Measurements from ENCODE around the gene PARD6A.

PARD6A gene

GRCh38 chr16:67660564-67661028 lies at the start of gene PARD6A:
TSS of gene PARD6A (plus strand) at chr16:67660960. CDS start at chr16:67661039, 79 bp downstream.
- DNase-seq (ENCODE audit: low read depth) = peak; percentile 84

GRCh38 chr16:67613808-67614207 lies 47.0 kb upstream of the PARD6A start:
- no peak for DNase-seq (ENCODE audit: low read depth)

GRCh38 chr16:67628216-67628615 lies 32.5 kb upstream of the PARD6A start:
- DNase-seq (ENCODE audit: low read depth) = no peak

GRCh38 chr16:67632415-67633172 lies 28.2 kb upstream of the PARD6A start:
- no peak for DNase-seq (ENCODE audit: low read depth)

GRCh38 chr16:67636713-67637112 lies 24.0 kb upstream of the PARD6A start:
- DNase-seq (ENCODE audit: low read depth) = no peak

- DNase-seq (ENCODE audit: low read depth) = no peak
These were observed 23.1 kb upstream of the PARD6A start for GRCh38 chr16:67637625-67638024.

GRCh38 chr16:67641779-67642708 lies 18.7 kb upstream of the PARD6A start:
- DNase-seq (ENCODE audit: low read depth) = no peak

- no peak for DNase-seq (ENCODE audit: low read depth)
These were observed 16.7 kb upstream of the PARD6A start for GRCh38 chr16:67644038-67644437.

- DNase-seq (ENCODE audit: low read depth) = no peak
These were observed 15.2 kb upstream of the PARD6A start for GRCh38 chr16:67645397-67646121.

- DNase-seq (ENCODE audit: low read depth) = no peak
These were observed 13.6 kb upstream of the PARD6A start for GRCh38 chr16:67647111-67647651.

- no peak for DNase-seq (ENCODE audit: low read depth)
These were observed 13.1 kb upstream of the PARD6A start for GRCh38 chr16:67647681-67648080.

GRCh38 chr16:67648088-67648763 lies 12.5 kb upstream of the PARD6A start:
- DNase-seq (ENCODE audit: low read depth) = no peak

- DNase-seq (ENCODE audit: low read depth) = no peak
These were observed 11.9 kb upstream of the PARD6A start for GRCh38 chr16:67648764-67649407.

GRCh38 chr16:67649494-67649931 lies 11.2 kb upstream of the PARD6A start:
- no peak for DNase-seq (ENCODE audit: low read depth)

- no peak for DNase-seq (ENCODE audit: low read depth)
These were observed 10.7 kb upstream of the PARD6A start for GRCh38 chr16:67650023-67650422.

GRCh38 chr16:67651039-67651438 lies 9.7 kb upstream of the PARD6A start:
- no peak for DNase-seq (ENCODE audit: low read depth)

GRCh38 chr16:67651847-67652246 lies 8.9 kb upstream of the PARD6A start:
- DNase-seq (ENCODE audit: low read depth) = no peak

- no peak for DNase-seq (ENCODE audit: low read depth)
These were observed 8.1 kb upstream of the PARD6A start for GRCh38 chr16:67652578-67653127.

- no peak for DNase-seq (ENCODE audit: low read depth)
These were observed 7.5 kb upstream of the PARD6A start for GRCh38 chr16:67653128-67653788.

Measured in stimulated activated CD8-positive, alpha-beta memory T cell treated with anti-CD3 and anti-CD28 coated beads, Interleukin-7, amount 100 ng/mL, for 24 hours (primary cell).